Neural crest cell (in vitro differentiated cells): ENCODE measurements around the gene GAK. TPM values are rescaled to one million over a fixed set of nuclear protein-coding genes. Genes with fewer than 3 reads are reported as not detected.

ENCODE experiments used
- DNase-seq: peaks from one replicate; pipeline ENCODE4 v3.0.0; 2021; ENCODE audit warnings: low read depth, mixed read lengths, low spot score
- H3K27ac Mint-ChIP-seq: one replicate; pipeline ENCODE4 v1.8.0; 2021; ENCODE audit warnings: mild to moderate bottlenecking, mixed read lengths; ENCODE audit not compliant: unreplicated experiment
- H3K27me3 Mint-ChIP-seq: 2 replicates; pipeline ENCODE4 v1.8.0; 2021; ENCODE audit warnings: low read depth, mild to moderate bottlenecking, mixed read lengths
- H3K36me3 Mint-ChIP-seq: 2 replicates; pipeline ENCODE4 v1.8.0; 2021; ENCODE audit warnings: low read depth, mild to moderate bottlenecking, mixed read lengths
- H3K4me1 Mint-ChIP-seq: 2 replicates; pipeline ENCODE4 v1.8.0; 2021; ENCODE audit warnings: mixed read lengths
- H3K4me3 Mint-ChIP-seq: one replicate; pipeline ENCODE4 v1.8.0; 2021; ENCODE audit warnings: mild to moderate bottlenecking, mixed read lengths
- H3K9me3 Mint-ChIP-seq: 2 replicates; pipeline ENCODE4 v1.8.0; 2021; ENCODE audit warnings: mixed read lengths
- total RNA-seq: library from RNA; stranded (reverse); gene quantifications from 2 replicates; pipeline ENCODE4 v1.2.1, GENCODE V29; 2021
- TF ChIP-seq, protein P1 (sequence below): fragments of 200-600 bp; sonication (generic); conservative IDR thresholded peaks from 2 replicates; pipeline ENCODE4 v1.5.0; 2021; ENCODE audit warnings: antibody characterized with exemption, mild to moderate bottlenecking

Gene GAK
- total RNA-seq, 1 donor from 2014 or later = 87.7 TPM

DNA sequence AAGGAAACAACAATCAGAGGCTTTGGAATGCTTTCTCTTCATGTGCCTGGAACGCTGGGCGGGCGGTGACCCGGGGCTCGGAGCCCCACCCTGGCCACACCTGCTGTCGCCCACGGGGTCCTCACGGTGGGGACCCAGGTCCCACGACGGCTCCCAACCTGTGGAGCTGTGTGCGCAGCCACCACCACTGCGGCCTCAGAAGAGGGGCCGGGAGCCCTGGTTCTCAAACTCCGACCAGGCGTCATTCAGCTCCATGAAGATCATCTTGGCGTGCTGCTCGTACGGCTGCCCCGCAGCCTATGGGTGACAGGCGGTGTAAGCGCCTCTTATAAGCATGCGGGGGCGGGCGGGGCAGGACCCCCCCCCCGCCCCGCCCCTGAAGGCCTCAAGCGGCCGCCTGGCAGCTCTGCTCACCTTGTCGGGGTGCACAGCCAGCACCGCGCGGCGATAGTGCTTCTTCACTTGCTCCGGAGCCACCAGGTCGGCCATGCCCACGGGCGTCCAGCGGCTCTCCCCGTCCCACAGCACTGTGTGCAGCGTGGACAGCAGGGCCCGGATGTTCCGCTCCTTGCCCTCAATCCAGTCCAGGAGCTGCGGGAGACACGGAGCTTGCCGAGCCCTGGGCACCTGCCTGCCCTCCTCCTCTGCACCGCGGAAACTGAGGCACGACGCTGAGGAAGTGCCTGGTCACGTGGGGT is 82.5 kb downstream of the GAK start:
- TF ChIP-seq, protein P1, sequence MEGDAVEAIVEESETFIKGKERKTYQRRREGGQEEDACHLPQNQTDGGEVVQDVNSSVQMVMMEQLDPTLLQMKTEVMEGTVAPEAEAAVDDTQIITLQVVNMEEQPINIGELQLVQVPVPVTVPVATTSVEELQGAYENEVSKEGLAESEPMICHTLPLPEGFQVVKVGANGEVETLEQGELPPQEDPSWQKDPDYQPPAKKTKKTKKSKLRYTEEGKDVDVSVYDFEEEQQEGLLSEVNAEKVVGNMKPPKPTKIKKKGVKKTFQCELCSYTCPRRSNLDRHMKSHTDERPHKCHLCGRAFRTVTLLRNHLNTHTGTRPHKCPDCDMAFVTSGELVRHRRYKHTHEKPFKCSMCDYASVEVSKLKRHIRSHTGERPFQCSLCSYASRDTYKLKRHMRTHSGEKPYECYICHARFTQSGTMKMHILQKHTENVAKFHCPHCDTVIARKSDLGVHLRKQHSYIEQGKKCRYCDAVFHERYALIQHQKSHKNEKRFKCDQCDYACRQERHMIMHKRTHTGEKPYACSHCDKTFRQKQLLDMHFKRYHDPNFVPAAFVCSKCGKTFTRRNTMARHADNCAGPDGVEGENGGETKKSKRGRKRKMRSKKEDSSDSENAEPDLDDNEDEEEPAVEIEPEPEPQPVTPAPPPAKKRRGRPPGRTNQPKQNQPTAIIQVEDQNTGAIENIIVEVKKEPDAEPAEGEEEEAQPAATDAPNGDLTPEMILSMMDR = no peak
- Mint-ChIP-seq H3K36me3 (no peaks in the 10 kb centered on the region), H3K9me3 (no peaks in the 10 kb centered on the region), H3K27me3 (no peaks in the 10 kb centered on the region), H3K4me1 (peaks cover 6% of the 10 kb centered on the region), H3K27ac (no peak overlapping the region), H3K4me3 (no peak overlapping the region)
- DNase-seq = no peak

DNA sequence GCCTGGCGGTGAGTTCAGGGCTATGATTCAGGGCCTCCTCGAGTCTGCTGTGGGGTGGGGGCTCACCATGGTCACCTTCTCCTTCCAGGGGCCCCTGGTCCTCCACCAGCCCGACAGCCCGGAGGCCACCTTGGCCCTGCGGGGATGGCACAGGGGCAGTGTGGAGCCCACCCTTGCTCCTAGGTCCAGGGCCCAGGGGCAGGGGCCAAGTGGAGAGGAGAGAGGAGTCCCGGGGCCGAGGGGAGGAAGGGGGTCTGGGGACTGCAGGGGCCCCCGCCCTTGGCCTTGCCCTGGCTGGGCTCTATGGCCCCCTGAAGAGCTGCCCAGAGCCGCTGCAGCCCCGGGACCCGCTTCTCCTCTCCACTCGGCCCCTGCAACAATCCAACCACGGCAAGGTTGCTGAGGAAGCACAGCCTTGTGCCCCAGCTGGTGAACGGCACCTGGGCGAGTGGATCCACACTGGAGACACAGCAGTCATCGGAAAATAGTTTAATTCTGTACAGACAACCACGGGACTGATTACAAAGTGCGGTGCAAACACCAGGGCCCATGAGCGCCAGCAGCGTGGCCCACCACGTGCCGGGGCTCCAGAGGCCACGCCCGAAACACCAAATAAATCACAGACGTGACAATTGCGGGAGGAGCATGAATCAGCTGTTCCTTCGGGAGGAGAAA is 83.2 kb downstream of the GAK start:
- Mint-ChIP-seq H3K36me3 (no peaks in the 10 kb centered on the region), H3K4me1 (peaks cover 6% of the 10 kb centered on the region), H3K27ac (no peak overlapping the region), H3K9me3 (no peaks in the 10 kb centered on the region), H3K4me3 (no peak overlapping the region), H3K27me3 (no peaks in the 10 kb centered on the region)
- TF ChIP-seq, protein P1 = no peak
- DNase-seq = no peak

DNA sequence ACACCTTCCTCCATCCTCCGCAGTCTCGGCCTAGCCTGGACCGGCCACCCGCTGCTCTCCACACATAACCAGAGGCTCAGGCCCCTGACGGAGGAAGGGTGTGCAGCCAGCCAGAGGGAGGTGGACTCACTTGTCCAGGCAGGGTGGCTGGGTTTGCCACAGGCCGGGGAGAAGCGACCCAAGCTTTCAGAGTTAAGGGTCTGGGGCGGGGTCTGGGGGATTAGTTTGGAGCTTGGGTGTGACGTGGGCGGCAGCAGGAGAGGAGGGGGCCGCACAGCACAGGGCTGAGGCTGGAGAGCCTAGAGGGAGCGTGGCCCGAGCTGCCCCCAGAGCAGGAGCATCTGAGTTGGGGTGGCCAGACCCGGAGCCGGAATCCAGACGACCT is 83.8 kb downstream of the GAK start:
- Mint-ChIP-seq H3K4me1 (peaks cover 6% of the 10 kb centered on the region), H3K36me3 (no peaks in the 10 kb centered on the region), H3K27me3 (no peaks in the 10 kb centered on the region), H3K9me3 (no peaks in the 10 kb centered on the region), H3K27ac (no peak overlapping the region), H3K4me3 (no peak overlapping the region)
- no peak for DNase-seq
- TF ChIP-seq, protein P1 = no peak

DNA sequence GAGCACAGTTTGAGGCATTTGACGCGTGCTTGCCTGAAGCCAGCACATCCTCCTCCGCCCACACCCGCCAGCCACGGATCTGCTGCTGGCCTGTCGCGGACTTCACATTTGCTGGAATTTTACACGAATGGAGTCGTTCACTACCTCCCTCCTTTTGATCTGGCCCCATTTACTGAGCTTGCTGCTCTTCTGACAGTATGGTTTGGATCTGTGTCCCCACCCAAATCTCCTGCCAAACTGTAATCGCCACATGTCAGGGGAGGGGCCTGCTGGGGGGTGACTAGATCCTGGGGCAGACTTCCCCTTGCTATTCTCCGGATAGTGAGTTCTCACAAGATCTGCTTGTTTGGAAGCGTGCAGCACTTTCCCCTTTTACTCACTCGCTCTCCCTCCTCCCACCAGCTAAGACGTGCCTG is 86.3 kb downstream of the GAK start:
- TF ChIP-seq, protein P1 = no peak
- H3K9me3 Mint-ChIP-seq = peaks cover 3% of the 10 kb centered on the region
- H3K27ac Mint-ChIP-seq = no peak overlapping the region
- no peak overlapping the region for H3K4me3 Mint-ChIP-seq
- no peaks in the 10 kb centered on the region for H3K27me3 Mint-ChIP-seq
- peaks cover 9% of the 10 kb centered on the region for H3K36me3 Mint-ChIP-seq
- H3K4me1 Mint-ChIP-seq = peaks cover 6% of the 10 kb centered on the region
- no peak for DNase-seq

DNA sequence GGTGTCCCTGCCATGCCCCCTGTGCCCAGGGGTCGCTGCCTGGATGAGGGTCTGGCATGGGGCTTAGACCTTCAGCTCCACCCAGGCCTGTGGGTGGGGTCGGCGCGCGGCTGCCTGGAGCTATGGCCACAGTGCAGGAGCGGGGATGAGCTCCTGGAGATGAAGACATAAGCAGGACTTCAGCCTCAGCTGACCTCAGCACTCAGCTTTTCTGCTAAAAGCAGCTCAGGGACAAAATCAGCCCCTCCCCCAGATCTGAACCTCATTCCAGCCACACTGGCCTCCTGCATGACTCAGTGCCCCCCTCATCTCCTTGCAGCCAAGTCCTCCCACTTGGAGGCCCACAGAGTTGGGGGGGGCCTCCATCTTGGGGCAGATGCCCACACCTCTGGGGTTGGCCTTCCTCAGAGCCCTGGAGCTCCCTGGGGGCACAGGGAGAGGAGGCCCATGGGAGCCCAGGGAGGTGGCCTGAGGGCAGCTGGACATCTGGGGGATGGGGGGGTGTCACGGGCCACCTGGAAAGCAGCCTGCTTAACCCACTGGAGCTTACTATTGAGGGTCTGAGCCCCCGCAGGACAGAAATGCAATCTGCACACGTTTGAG is 86.8 kb downstream of the GAK start:
- Mint-ChIP-seq H3K9me3 (peaks cover 3% of the 10 kb centered on the region), H3K27ac (no peak overlapping the region), H3K27me3 (no peaks in the 10 kb centered on the region), H3K4me1 (peaks cover 6% of the 10 kb centered on the region), H3K4me3 (no peak overlapping the region), H3K36me3 (peaks cover 11% of the 10 kb centered on the region)
- TF ChIP-seq, protein P1 = no peak
- DNase-seq = no peak
